ENCODE measurements around the gene GPC6.

DNA sequence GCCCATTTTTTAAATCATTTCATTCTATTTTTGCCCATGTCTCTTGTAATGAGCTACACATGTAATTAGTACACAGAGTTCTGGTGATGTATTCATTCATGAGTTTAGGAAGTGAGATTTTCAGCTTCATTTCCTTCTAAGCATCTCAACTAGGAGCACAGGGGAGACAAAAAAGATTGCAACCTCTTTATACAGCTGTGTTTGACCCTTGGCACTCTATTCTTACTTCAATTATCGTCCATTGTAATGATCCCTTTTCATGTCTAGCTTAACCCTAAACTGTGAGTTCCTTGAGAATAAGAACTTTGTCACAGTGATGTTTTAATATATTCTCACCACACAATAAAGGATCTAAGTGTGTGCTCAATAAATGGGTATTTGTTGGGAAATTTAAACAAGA lies 67.1 kb downstream of the GPC6 start:
- TF ChIP-seq EZH2phosphoT487 (IDR thresholded peaks at IDR 0.05; ENCODE audit: insufficient read depth, low read depth) (no peak), EZH2 (IDR thresholded peaks at IDR 0.05; ENCODE audit: insufficient read depth, poor library complexity, severe bottlenecking) (no peak)

Measured in GM23248 (cell line).